Measurements from ENCODE around the gene CDKN2D. TPM values are rescaled to one million over a fixed set of nuclear protein-coding genes. Genes with fewer than 3 reads are reported as not detected.

CDKN2D gene
- total RNA-seq, 1 donor from 2014 or later: 5.4 TPM

- Histone ChIP-seq H3K9me3 (ENCODE audit: insufficient read depth, low read depth, low read length) (no peaks in the 10 kb centered on the region), H3K36me3 (ENCODE audit: insufficient read depth, low read length) (no peaks in the 10 kb centered on the region), H2AFZ (ENCODE audit: low read depth, low read length) (peak overlapping the region; percentile 85), H3K4me3 (ENCODE audit: insufficient read depth, low read depth, low read length) (peak overlapping the region; percentile 73), H3K79me2 (ENCODE audit: insufficient read depth, low read length) (peaks cover 22% of the 10 kb centered on the region), H3K9ac (ENCODE audit: low read length) (peak overlapping the region; percentile 72), H3K27me3 (ENCODE audit: insufficient read depth, low read length) (no peaks in the 10 kb centered on the region), H4K20me1 (ENCODE audit: insufficient read depth, low read length) (peaks cover 9% of the 10 kb centered on the region), H3K4me1 (ENCODE audit: insufficient read depth, low read length) (peaks cover 25% of the 10 kb centered on the region), H3K4me2 (ENCODE audit: low read length) (peak overlapping the region; percentile 98), H3K27ac (ENCODE audit: low read depth, low read length) (no peak overlapping the region)
- no peaks in the 10 kb centered on the region for H3K9me3 Mint-ChIP-seq (ENCODE audit: unreplicated experiment)
- FAIRE-seq (no peak), DNase-seq (ENCODE audit: low read depth) (no peak)
- peak overlapping the region; percentile 88 for H3K4me3 Mint-ChIP-seq (ENCODE audit: unreplicated experiment)
- no peaks in the 10 kb centered on the region for H3K27me3 Mint-ChIP-seq (ENCODE audit: low read depth, unreplicated experiment)
- peak overlapping the region; percentile 34 for H3K27ac Mint-ChIP-seq (ENCODE audit: unreplicated experiment)
- H3K4me1 Mint-ChIP-seq (ENCODE audit: low read depth, unreplicated experiment): peaks cover 9% of the 10 kb centered on the region
- TF ChIP-seq CTCF (IDR thresholded peaks at IDR 0.05; ENCODE audit: insufficient read depth, low read depth, low read length): no peak
- TF ChIP-seq EZH2 (IDR thresholded peaks at IDR 0.05; ENCODE audit: insufficient read depth, low read length): no peak
- no peaks in the 10 kb centered on the region for H3K36me3 Mint-ChIP-seq (ENCODE audit: low read depth, unreplicated experiment)
Measured at GRCh38 chr19:10568062-10568825, 535 bp downstream of the CDKN2D start.

GRCh38 chr19:10567656-10568055 lies 1.1 kb downstream of the CDKN2D start:
- Histone ChIP-seq H3K4me1 (ENCODE audit: insufficient read depth, low read length) (peaks cover 25% of the 10 kb centered on the region), H3K79me2 (ENCODE audit: insufficient read depth, low read length) (peaks cover 24% of the 10 kb centered on the region), H3K36me3 (ENCODE audit: insufficient read depth, low read length) (no peaks in the 10 kb centered on the region), H4K20me1 (ENCODE audit: insufficient read depth, low read length) (peaks cover 11% of the 10 kb centered on the region), H2AFZ (ENCODE audit: low read depth, low read length) (no peak overlapping the region), H3K9me3 (ENCODE audit: insufficient read depth, low read depth, low read length) (no peaks in the 10 kb centered on the region), H3K9ac (ENCODE audit: low read length) (peak overlapping the region; percentile 72), H3K4me2 (ENCODE audit: low read length) (peak overlapping the region; percentile 98), H3K27me3 (ENCODE audit: insufficient read depth, low read length) (no peaks in the 10 kb centered on the region), H3K4me3 (ENCODE audit: insufficient read depth, low read depth, low read length) (peak overlapping the region; percentile 73), H3K27ac (ENCODE audit: low read depth, low read length) (no peak overlapping the region)
- Mint-ChIP-seq H3K27ac (ENCODE audit: unreplicated experiment) (peak overlapping the region; percentile 34), H3K4me1 (ENCODE audit: low read depth, unreplicated experiment) (peaks cover 9% of the 10 kb centered on the region), H3K4me3 (ENCODE audit: unreplicated experiment) (peak overlapping the region; percentile 88), H3K36me3 (ENCODE audit: low read depth, unreplicated experiment) (no peaks in the 10 kb centered on the region), H3K9me3 (ENCODE audit: unreplicated experiment) (no peaks in the 10 kb centered on the region), H3K27me3 (ENCODE audit: low read depth, unreplicated experiment) (no peaks in the 10 kb centered on the region)
- FAIRE-seq: no peak
- no peak for DNase-seq (ENCODE audit: low read depth)
- no peak for TF ChIP-seq EZH2 (IDR thresholded peaks at IDR 0.05; ENCODE audit: insufficient read depth, low read length)
- no peak for TF ChIP-seq CTCF (IDR thresholded peaks at IDR 0.05; ENCODE audit: insufficient read depth, low read depth, low read length)
